ENCODE data around the gene ANKS1B.

Gene ANKS1B

GRCh38 chr12:99906786-99907579, 77.8 kb downstream of the ANKS1B start:
- Histone ChIP-seq H3K36me3 (ENCODE audit: insufficient read depth) (no peaks in the 10 kb centered on the region), H3K27me3 (ENCODE audit: insufficient read depth, low read depth) (no peaks in the 10 kb centered on the region), H3K79me2 (ENCODE audit: insufficient read depth, low read depth) (no peaks in the 10 kb centered on the region), H3K27ac (no peak overlapping the region), H4K20me1 (ENCODE audit: insufficient read depth) (no peaks in the 10 kb centered on the region), H2AFZ (ENCODE audit: low read depth) (no peak overlapping the region), H3K4me2 (no peak overlapping the region), H3K4me1 (ENCODE audit: low read depth, poor library complexity, severe bottlenecking) (peaks cover 1% of the 10 kb centered on the region), H3K4me3 (IDR thresholded peaks at IDR 0.05; ENCODE audit: insufficient read depth, low read depth, low read length) (no peak overlapping the region), H3K9ac (no peak overlapping the region)
- TF ChIP-seq CTCF (conservative IDR thresholded peaks at IDR 0.05; ENCODE audit: low read depth, low read length) = no peak

DNA sequence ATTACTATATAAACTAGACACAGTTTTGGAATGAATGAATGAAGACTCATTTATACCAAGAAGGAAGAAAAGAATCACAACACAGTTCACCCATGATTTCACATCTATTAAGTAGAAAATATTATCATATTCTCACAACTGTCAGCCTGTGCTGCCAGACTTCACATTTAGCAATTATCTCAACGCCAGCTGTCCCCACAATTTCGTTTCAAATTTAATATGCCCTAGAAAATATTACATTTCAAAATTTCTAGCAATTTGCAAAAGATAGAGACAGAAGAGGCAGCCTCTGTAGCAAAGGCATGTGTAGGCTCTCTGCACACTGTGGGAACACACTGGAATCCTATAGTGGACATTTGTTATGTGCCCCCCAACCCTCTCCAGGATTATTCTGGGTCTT, 83.6 kb downstream of the ANKS1B start:
- Histone ChIP-seq H4K20me1 (ENCODE audit: insufficient read depth) (no peaks in the 10 kb centered on the region), H3K4me3 (IDR thresholded peaks at IDR 0.05; ENCODE audit: insufficient read depth, low read depth, low read length) (no peak overlapping the region), H3K4me2 (no peak overlapping the region), H3K79me2 (ENCODE audit: insufficient read depth, low read depth) (no peaks in the 10 kb centered on the region), H3K27ac (no peak overlapping the region), H2AFZ (ENCODE audit: low read depth) (no peak overlapping the region), H3K9ac (no peak overlapping the region), H3K27me3 (ENCODE audit: insufficient read depth, low read depth) (no peaks in the 10 kb centered on the region), H3K36me3 (ENCODE audit: insufficient read depth) (no peaks in the 10 kb centered on the region), H3K4me1 (ENCODE audit: low read depth, poor library complexity, severe bottlenecking) (no peaks in the 10 kb centered on the region)
- TF ChIP-seq CTCF (conservative IDR thresholded peaks at IDR 0.05; ENCODE audit: low read depth, low read length) = no peak

DNA sequence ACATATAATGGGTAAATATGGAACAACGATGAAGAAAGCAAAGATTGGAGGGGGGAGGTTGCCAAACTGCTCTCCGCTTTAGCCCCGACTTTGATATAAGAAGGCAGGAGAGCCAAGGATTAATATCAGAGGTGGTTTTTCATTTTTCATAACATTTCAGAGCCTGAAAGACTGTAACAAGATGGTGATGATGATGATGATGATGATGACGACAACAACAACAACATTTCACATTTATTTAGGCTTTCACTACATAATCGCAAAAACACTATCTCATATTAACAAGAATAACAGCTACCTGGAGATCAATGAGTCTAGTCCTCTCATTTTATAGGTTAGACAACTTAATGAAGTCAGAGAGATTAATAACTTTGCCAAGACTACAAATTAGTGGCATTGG, 86.1 kb downstream of the ANKS1B start:
- Histone ChIP-seq H3K4me1 (ENCODE audit: low read depth, poor library complexity, severe bottlenecking) (no peaks in the 10 kb centered on the region), H3K27me3 (ENCODE audit: insufficient read depth, low read depth) (no peaks in the 10 kb centered on the region), H3K4me2 (no peak overlapping the region), H2AFZ (ENCODE audit: low read depth) (no peak overlapping the region), H3K4me3 (IDR thresholded peaks at IDR 0.05; ENCODE audit: insufficient read depth, low read depth, low read length) (no peak overlapping the region), H3K79me2 (ENCODE audit: insufficient read depth, low read depth) (no peaks in the 10 kb centered on the region), H3K9ac (no peak overlapping the region), H3K27ac (no peak overlapping the region), H3K36me3 (ENCODE audit: insufficient read depth) (no peaks in the 10 kb centered on the region), H4K20me1 (ENCODE audit: insufficient read depth) (no peaks in the 10 kb centered on the region)
- no peak for TF ChIP-seq CTCF (conservative IDR thresholded peaks at IDR 0.05; ENCODE audit: low read depth, low read length)

DNA sequence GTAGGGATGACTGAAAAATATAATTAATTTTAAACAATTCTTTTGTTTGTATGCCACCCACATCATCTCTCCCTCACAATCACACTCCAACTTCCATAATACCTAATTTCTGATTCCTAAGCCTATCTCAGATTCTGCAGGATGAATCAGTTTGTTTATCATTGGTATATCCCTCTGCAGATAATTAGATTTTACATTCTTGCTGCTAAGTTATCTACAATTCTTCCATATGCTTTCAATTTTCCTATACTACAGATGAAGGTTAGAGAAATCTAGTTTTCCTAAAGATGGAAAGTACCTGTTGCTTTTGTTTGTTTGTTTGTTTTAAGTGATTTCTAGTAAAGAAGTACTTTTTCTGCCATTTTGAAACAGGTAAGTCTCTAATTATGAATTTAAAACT, 105.3 kb downstream of the ANKS1B start:
- TF ChIP-seq CTCF (conservative IDR thresholded peaks at IDR 0.05; ENCODE audit: low read depth, low read length) = no peak
- no peak overlapping the region for H3K4me3 ChIP-seq (IDR thresholded peaks at IDR 0.05; ENCODE audit: insufficient read depth, low read depth, low read length)
- H3K9ac ChIP-seq = no peak overlapping the region
- no peak overlapping the region for H3K4me2 ChIP-seq
- no peaks in the 10 kb centered on the region for H4K20me1 ChIP-seq (ENCODE audit: insufficient read depth)
- no peaks in the 10 kb centered on the region for H3K27me3 ChIP-seq (ENCODE audit: insufficient read depth, low read depth)
- H3K79me2 ChIP-seq (ENCODE audit: insufficient read depth, low read depth) = no peaks in the 10 kb centered on the region
- no peaks in the 10 kb centered on the region for H3K36me3 ChIP-seq (ENCODE audit: insufficient read depth)
- H2AFZ ChIP-seq (ENCODE audit: low read depth) = no peak overlapping the region
- no peak overlapping the region for H3K27ac ChIP-seq
- no peaks in the 10 kb centered on the region for H3K4me1 ChIP-seq (ENCODE audit: low read depth, poor library complexity, severe bottlenecking)
